ENCODE data around the gene CATSPERD. TPM values are rescaled to one million over a fixed set of nuclear protein-coding genes. Genes with fewer than 3 reads are reported as not detected.

The CATSPERD gene
- total RNA-seq, 4 donors from 2014 or later = 0.27 to 0.47 TPM; not detected in 2

GRCh38 chr19:5713228-5713627 is 7.2 kb upstream of the CATSPERD start:
- no peak overlapping the region for H3K27ac ChIP-seq
- H3K4me3 ChIP-seq = no peak overlapping the region
- TF ChIP-seq EP300 (IDR thresholded peaks at IDR 0.05) (no peak), CTCF (IDR thresholded peaks at IDR 0.05) (no peak), POLR2A (IDR thresholded peaks at IDR 0.05) (no peak), POLR2AphosphoS5 (IDR thresholded peaks at IDR 0.05) (no peak)
- WGBS, 2 donors (ENCODE audit: low coverage in 1 of 2) = 67 to 92% methylated on average over 1 to 6 of the region's 9 CpGs
- ATAC-seq = no peak
- H3K9me3 ChIP-seq = no peaks in the 10 kb centered on the region
- no peaks in the 10 kb centered on the region for H3K27me3 ChIP-seq
- peaks cover 0 to 19% (median 4%) of the 10 kb centered on the region in 3 donors for H3K4me1 ChIP-seq
- peaks cover 0 to 69% of the 10 kb centered on the region in 2 donors for H3K36me3 ChIP-seq

- Histone ChIP-seq H3K4me1 (peaks cover 0 to 34% (median 15%) of the 10 kb centered on the region in 3 donors), H3K27ac (no peak overlapping the region), H3K4me3 (no peak overlapping the region), H3K27me3 (no peaks in the 10 kb centered on the region), H3K9me3 (no peaks in the 10 kb centered on the region), H3K36me3 (peaks cover 0 to 54% of the 10 kb centered on the region in 2 donors)
- WGBS, 2 donors (ENCODE audit: low coverage in 1 of 2) = 71 to 76% methylated on average over 2 to 5 of the region's 10 CpGs
- TF ChIP-seq EP300 (IDR thresholded peaks at IDR 0.05) = no peak
- no peak for TF ChIP-seq CTCF (IDR thresholded peaks at IDR 0.05)
- no peak for TF ChIP-seq POLR2AphosphoS5 (IDR thresholded peaks at IDR 0.05)
- no peak for TF ChIP-seq POLR2A (IDR thresholded peaks at IDR 0.05)
- ATAC-seq = no peak
These were observed 5.6 kb upstream of the CATSPERD start for GRCh38 chr19:5714816-5715215.

GRCh38 chr19:5717215-5717935 is 3.1 kb upstream of the CATSPERD start:
- Histone ChIP-seq H3K9me3 (no peaks in the 10 kb centered on the region), H3K36me3 (peaks cover 0 to 28% of the 10 kb centered on the region in 2 donors), H3K4me1 (peaks cover 0 to 42% (median 15%) of the 10 kb centered on the region in 3 donors), H3K27me3 (no peaks in the 10 kb centered on the region), H3K27ac (no peak overlapping the region), H3K4me3 (no peak overlapping the region)
- ATAC-seq = no peak
- WGBS, 2 donors (ENCODE audit: low coverage in 1 of 2) = 83 to 90% methylated on average over 3 to 5 of the region's 8 CpGs
- TF ChIP-seq POLR2A (IDR thresholded peaks at IDR 0.05) = no peak
- no peak for TF ChIP-seq CTCF (IDR thresholded peaks at IDR 0.05)
- no peak for TF ChIP-seq POLR2AphosphoS5 (IDR thresholded peaks at IDR 0.05)
- TF ChIP-seq EP300 (IDR thresholded peaks at IDR 0.05) = no peak

- H3K36me3 ChIP-seq = peaks cover 0 to 21% of the 10 kb centered on the region in 2 donors
- TF ChIP-seq POLR2A (IDR thresholded peaks at IDR 0.05) = no peak
- TF ChIP-seq CTCF (IDR thresholded peaks at IDR 0.05) = no peak
- no peak for TF ChIP-seq POLR2AphosphoS5 (IDR thresholded peaks at IDR 0.05)
- TF ChIP-seq EP300 (IDR thresholded peaks at IDR 0.05) = no peak
- peak overlapping the region in 1 of 4 donors; percentile 98 for H3K27ac ChIP-seq
- ATAC-seq = no peak
- H3K4me3 ChIP-seq = no peak overlapping the region
- H3K9me3 ChIP-seq = no peaks in the 10 kb centered on the region
- no peaks in the 10 kb centered on the region for H3K27me3 ChIP-seq
- H3K4me1 ChIP-seq = peaks cover 0 to 42% (median 15%) of the 10 kb centered on the region in 3 donors
- 61 to 63% methylated on average over 5 of the region's 14 CpGs for WGBS, 2 donors (ENCODE audit: low coverage in 1 of 2)
These were observed 2.3 kb upstream of the CATSPERD start for GRCh38 chr19:5718037-5718578.

Data from gastroesophageal sphincter (tissue), 4 donors.